ENCODE data around the gene GSTT2B.
"Not testable (repeated sequence)": the region's sequence is repeated elsewhere in the genome, so short reads cannot be mapped to it uniquely, and the experiment has no call there.

The GSTT2B gene

GRCh38 chr22:23940166-23940565, 20.8 kb downstream of the GSTT2B start:
- DNase-seq (ENCODE audit: low spot score), result not testable (repeated sequence)

- DNase-seq (ENCODE audit: low spot score), result no peak
These were observed 22.0 kb downstream of the GSTT2B start for GRCh38 chr22:23939017-23939357.

- DNase-seq (ENCODE audit: low spot score), result no peak
These were observed 22.5 kb downstream of the GSTT2B start for GRCh38 chr22:23938328-23939016.

- DNase-seq (ENCODE audit: low spot score), result no peak
These were observed 34.4 kb downstream of the GSTT2B start for GRCh38 chr22:23926561-23926960.

GRCh38 chr22:23925020-23925606, 35.9 kb downstream of the GSTT2B start:
- DNase-seq (ENCODE audit: low spot score), result no peak

GRCh38 chr22:23922921-23923320, 38.1 kb downstream of the GSTT2B start:
- no peak for DNase-seq (ENCODE audit: low spot score)

GRCh38 chr22:23921586-23922201, 39.3 kb downstream of the GSTT2B start:
- not testable (repeated sequence) for DNase-seq (ENCODE audit: low spot score)

GRCh38 chr22:23920267-23920611, 40.8 kb downstream of the GSTT2B start:
- DNase-seq (ENCODE audit: low spot score), result not testable (repeated sequence)

GRCh38 chr22:23915290-23915689, 45.7 kb downstream of the GSTT2B start:
- DNase-seq (ENCODE audit: low spot score), result no peak

GRCh38 chr22:23913661-23914353, 47.2 kb downstream of the GSTT2B start:
- DNase-seq (ENCODE audit: low spot score), result peak; percentile 99

- no peak for DNase-seq (ENCODE audit: low spot score)
These were observed 47.7 kb downstream of the GSTT2B start for GRCh38 chr22:23913306-23913660.

- DNase-seq (ENCODE audit: low spot score), result no peak
These were observed 48.6 kb downstream of the GSTT2B start for GRCh38 chr22:23912293-23912903.

GRCh38 chr22:23911318-23911980, 49.5 kb downstream of the GSTT2B start:
- DNase-seq (ENCODE audit: low spot score), result no peak

- no peak for DNase-seq (ENCODE audit: low spot score)
These were observed 50.4 kb downstream of the GSTT2B start for GRCh38 chr22:23910496-23911190.

GRCh38 chr22:23909296-23909898, 51.6 kb downstream of the GSTT2B start:
- DNase-seq (ENCODE audit: low spot score), result no peak

- no peak for DNase-seq (ENCODE audit: low spot score)
These were observed 52.3 kb downstream of the GSTT2B start for GRCh38 chr22:23908587-23909205.

- not testable (repeated sequence) for DNase-seq (ENCODE audit: low spot score)
These were observed 53.6 kb downstream of the GSTT2B start for GRCh38 chr22:23907423-23907822.
